HG03469 (cell line): Measurements from ENCODE around the gene GSTA4.

ENCODE experiments used
- ATAC-seq: cut with Tn5 transposase; IDR thresholded peaks from one replicate; pipeline ENCODE4 v1.9.1; 2021; ENCODE audit warnings: mild to moderate bottlenecking, moderate library complexity, moderate number of reproducible peaks; ENCODE audit not compliant: unreplicated experiment

Gene GSTA4, protein sequence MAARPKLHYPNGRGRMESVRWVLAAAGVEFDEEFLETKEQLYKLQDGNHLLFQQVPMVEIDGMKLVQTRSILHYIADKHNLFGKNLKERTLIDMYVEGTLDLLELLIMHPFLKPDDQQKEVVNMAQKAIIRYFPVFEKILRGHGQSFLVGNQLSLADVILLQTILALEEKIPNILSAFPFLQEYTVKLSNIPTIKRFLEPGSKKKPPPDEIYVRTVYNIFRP

DNA sequence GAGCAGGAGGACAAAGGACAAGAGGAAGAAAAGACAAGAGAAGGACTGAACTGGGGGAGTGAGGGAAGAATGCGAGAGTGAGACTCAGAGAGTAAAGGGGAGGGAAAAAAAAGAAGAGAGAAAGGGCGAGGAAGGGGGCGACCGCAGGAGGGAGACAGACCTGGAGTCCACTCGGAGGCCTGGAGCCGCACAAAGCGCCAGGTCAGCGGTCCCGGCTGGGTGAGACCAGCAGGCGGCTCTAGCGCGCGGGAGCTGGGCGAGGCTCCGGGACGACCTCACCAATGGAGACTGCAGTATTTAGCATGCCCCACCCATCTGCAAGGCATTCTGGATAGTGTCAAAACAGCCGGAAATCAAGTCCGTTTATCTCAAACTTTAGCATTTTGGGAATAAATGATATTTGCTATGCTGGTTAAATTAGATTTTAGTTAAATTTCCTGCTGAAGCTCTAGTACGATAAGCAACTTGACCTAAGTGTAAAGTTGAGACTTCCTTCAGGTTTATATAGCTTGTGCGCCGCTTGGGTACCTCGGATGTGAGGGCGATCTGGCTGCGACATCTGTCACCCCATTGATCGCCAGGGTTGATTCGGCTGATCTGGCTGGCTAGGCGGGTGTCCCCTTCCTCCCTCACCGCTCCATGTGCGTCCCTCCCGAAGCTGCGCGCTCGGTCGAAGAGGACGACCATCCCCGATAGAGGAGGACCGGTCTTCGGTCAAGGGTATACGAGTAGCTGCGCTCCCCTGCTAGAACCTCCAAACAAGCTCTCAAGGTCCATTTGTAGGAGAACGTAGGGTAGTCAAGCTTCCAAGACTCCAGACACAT is at the start of gene GSTA4:
GSTA4 (minus strand) TSS at position 196 of the 824 bp plus-strand sequence. CDS start 1,041 bp downstream, outside the sequence.
- peak; percentile 88 for ATAC-seq

DNA sequence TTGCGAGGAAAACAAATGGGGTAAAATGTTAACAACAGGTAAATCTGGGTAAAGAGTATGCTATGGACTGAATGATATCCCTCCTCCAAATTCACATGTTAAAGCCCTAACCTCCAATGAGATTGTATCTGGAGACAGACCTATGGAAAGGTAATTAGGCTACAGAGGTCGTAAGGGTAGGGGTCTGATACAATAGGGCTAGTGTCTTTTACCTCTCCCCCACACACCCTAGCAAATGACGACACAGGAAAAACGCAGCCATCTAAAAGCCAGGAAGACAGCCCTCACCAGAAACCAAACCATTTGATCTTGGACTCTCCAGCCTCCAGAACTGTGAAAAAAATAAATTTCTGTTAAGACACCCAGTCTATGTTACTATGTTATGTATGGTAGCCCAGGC is 49.5 kb upstream of the GSTA4 start:
- no peak for ATAC-seq

DNA sequence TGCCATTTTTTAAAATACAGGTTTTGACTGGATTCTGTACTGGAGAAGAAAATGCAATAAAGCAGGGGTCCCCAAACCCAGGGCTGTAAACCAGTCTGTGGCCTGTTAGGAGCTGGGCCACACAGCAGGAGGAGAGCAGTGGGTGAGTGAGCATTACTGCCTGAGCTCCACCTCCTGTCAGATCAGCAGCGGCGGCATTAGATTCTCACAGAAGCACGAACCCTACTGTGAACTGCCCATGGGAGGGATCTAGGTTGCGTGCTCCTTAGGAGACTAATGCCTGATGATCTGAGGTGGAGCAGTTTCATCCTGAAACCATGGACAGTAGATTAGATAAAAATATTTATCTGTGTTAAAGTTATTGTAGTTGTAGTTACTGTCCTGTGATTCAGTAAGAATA is 49.0 kb upstream of the GSTA4 start:
- ATAC-seq = no peak

DNA sequence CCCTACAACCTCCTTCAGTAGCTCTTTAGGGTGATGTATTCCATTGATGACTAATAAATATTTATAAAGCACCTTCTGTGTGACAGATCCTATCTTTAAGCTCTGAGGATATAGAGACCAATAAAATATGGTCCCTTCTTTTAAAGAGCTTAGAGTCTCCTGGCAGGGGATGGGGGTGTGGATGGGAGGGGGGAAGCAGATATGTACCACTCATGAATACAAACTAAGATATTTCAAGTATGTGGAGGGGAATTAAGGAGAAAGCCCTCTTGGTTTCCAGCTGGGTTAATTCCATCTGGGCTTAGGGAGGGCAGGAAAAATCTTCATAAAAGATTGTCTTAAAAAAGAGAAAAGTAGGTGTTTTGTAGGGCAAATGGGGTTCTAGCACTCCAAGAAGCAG is 48.5 kb upstream of the GSTA4 start:
- no peak for ATAC-seq

DNA sequence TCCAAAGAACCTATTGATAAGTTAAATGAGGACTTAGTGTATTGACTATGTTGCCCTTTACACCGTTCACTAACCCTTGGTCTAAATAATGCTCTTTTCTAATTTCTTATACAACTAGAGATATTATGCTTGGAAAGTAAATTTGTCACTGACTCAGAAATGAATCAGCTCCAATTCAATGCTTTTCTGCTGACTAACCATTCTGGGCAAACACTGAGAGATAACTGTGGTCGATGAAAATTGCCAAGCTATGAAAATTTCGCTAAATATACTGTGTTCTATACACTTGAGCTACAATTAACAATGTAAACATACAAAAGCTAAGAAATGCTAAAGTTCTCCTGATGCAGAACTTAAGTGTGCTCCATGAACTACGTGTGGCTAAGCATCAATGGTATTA is 47.0 kb upstream of the GSTA4 start:
- ATAC-seq = no peak

DNA sequence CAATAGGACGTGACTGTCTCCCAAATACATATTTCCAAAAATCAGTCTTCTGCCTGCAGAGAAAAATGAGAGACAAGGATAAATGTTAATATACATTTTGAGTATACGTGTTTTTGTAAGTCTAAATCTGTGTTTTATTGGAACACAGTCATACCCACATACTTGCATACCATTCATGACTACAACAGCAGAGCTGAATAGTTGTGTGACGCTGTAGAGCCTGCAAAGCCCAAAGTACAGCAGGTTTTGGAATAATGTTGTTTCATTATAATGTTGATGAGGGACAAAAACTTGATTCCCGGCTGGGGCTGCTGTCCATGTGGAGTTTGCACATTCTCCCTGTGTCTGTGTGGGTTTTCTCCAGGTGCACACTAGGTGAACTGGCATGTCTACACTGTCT is 46.3 kb upstream of the GSTA4 start:
- no peak for ATAC-seq

DNA sequence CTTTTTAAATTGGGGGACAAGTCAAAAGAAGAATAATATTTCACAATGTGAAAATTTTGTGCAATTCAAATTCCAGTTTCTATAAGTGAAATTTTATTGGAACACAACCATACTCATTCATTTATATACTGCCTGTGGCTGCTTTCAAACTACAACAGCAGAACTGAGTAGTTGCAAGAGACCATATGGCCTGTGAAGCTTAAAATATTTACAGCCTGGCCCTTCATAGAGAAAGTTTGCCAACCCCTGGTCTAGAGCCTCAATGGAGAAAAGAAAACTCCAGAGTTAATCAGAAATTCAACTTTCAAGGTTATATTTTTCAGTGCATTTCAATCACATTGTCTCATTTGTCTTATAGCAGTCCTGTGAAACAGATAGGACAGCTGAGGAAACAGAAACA is 43.5 kb upstream of the GSTA4 start:
- no peak for ATAC-seq

DNA sequence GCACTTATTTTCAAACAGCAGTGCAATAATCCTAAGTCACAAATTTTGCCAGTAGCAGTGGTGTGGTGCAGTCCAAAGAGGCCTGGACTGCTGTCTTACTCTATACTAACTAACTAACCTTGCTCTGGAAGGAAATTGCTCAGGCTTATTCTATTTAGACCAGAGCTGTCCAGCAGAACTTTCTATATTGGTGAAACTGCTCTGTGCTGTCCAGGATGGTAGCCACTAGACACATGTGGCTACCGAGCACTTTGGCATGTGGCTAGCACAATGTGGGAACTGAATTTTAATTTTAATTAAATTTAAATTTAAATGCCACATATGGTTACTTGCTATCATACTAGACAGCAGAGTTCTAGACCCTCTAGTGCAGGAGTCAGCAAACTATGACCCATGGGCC is 43.1 kb upstream of the GSTA4 start:
- ATAC-seq = no peak

DNA sequence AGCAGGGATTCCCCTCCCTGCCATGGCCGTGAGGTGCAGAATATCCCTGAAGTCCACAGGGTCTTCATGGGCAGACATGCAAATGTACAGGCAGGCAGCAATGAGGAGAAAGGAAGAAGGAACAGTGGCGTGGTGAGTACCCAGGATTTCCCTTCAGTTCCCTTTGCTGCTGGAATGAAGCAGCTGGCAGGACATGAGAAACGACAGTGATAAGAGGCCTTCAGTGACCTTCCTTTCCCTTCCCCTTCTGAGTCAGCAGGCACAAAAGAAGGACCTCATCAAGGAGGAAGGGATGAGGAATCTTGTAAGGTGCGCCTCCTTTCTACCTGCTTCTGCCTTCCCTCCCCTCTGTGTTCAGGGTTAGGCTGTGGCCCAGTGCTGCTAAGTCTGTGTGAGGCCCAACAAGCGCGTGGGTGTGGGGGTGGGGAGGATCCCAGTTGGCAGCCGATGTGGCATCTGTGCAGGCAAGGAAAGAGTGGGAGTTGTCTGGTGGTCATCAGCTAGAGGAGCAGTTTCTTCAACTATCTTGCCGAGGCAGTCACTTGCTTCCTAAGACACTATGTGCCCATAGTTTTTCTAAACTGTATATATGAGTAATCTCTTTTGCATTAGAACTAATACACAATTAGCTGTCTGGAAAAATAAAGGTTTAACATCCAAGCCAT is 40.6 kb upstream of the GSTA4 start:
- ATAC-seq = no peak

DNA sequence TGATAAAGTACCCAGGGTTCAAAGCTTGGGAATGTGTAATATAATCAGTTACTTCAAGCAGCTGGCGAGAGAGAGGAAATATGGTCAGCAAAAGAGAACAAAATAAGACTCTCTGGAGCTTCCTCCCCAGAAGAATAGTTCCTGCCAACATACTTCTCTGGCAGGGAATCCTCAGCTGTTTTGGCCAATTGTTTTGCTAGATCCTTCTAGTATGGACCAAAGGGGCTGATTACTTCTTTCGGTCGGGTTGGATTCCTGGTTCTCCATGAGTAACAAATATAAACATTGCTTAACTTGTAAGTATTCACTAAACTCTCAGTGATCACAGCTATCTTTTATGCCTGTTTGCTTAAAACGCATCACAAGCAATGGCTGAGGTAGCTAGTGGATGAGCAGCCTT is 38.7 kb upstream of the GSTA4 start:
- ATAC-seq = no peak

DNA sequence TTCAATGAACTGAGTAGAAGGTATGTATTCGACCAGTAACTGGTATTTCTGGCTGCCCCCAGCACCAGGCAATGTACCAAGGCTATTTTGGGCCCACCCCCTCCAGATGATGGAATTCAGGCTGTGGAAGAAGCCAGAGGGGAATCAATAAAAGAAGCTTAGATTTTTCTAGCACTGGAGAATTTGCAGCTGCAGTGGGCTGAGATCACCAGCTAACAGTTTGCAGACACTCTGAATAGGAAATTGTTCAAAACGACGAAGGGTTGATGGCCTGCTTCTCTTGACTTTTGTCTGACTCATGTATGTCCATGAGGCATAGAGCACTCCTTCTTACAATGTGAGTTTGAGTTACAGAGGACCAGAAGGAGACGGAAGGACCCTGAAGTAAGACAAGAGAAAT is 37.8 kb upstream of the GSTA4 start:
- no peak for ATAC-seq

DNA sequence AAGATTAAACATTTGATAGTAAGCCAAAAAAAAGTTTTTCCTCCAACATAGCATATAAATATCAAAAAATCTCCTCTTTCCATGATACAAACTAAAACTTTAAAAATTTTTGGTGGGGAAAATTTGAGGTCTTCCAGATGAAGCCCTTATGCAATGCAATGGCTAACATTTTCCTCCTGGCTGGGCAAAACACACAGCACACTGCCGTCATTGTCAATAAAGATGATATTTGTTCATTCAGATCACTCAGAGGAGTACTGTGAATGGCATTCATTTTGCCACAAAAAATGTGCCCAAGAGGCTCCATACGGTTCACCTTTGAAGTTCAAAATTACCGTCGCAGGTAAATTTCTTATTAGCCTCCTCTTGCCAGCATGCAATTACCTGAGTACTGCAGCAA is 36.2 kb upstream of the GSTA4 start:
- ATAC-seq = no peak

DNA sequence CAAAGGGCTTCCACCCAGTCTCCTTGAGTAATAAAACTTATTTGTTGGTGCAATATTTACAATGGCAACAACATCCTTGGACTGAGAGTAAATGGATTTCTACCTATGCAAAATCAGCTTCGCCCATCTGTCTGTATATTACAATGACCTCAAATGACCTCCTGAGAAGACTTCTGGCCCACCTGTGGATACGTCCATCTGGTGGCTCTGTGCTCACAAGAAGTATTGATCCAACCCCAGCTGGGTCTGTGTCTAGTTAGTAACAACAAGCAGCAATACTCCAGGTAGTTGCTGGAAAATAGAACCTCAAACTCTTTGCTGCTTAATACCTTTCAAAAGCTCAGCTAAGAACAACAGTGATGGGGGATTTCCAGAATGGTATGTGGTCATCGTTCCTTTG is 34.7 kb upstream of the GSTA4 start:
- ATAC-seq = no peak

DNA sequence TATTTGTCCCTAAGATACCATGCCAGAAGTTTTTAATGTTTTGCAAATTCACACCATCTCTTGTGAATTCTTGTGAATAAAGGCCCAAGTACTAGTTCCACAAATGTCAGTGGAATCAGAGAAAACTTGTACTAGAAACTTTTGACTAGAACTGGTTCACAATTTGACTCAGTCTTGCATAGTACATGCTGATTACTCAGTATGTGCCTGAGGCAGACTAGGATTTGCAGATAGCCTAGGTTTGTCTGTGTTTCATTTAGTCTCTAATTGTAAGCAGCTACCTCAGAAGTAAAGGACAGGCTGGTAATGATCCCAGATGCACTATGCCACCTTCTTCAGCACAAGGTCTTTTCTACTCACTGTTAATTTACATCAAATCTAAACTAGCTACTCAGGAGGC is 34.2 kb upstream of the GSTA4 start:
- no peak for ATAC-seq

DNA sequence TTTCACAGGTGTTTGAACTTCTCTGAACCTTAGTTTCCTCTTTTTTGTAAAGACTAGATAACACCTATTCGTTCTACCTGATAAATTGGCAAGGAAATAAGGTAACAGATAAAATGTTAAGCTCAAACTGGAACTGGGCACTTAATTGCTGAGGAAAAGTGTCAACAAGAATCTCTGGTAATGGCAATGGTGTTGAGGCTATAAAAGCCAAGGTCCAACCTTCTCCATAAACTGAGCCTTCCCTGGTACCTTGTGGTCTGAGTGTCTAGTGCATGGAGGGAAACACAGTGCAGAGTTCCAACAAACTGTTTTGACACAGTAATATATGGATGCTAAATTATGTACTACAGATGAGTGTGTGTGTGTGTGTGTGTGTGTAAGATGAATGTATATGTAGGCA is 33.4 kb upstream of the GSTA4 start:
- ATAC-seq = no peak

DNA sequence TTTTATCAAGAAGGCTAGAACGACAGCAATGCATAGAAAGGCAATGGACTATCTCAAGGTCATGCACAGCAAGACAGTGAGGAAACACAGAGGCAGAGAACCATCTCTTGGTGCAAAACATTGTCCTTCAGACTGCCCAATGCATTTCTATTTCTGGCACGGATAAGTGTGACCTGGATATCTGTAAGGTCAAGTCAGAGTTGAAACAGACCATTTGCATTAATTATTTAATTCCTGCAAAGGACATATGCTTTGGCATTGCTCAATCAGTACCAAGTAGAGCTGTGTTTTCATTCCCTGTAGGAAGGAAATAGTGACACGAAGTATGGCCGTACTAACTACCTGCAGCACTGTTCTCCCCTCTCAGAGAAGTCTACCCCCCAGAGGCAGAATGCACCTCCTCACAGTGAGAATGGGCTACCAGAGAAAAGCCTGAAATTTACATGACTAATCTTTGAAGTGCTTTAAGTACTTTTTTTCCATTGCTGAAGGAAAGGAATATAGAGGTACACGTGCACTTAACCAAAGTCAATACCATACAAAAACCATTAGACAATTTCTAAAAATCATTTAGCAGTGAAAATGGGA is 32.1 kb upstream of the GSTA4 start:
- ATAC-seq = no peak

DNA sequence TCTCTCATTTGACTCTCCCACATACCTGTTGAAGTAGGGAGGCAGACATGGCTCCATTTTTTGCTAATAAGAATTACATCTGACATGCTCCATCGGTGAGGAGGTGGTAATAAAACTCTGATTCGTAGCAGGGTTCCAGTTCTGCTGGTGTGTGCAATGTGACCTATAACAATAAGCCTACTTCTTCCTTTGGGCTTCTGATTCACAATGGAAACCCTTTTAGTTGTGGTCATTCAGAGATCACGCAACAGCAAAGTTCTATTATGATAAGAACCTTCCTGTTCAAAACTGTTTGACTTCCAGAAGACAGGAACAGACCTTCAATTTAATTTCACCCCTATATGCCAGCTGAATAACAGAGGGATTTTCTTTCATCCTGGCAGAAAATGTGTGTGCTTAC is 31.4 kb upstream of the GSTA4 start:
- no peak for ATAC-seq

DNA sequence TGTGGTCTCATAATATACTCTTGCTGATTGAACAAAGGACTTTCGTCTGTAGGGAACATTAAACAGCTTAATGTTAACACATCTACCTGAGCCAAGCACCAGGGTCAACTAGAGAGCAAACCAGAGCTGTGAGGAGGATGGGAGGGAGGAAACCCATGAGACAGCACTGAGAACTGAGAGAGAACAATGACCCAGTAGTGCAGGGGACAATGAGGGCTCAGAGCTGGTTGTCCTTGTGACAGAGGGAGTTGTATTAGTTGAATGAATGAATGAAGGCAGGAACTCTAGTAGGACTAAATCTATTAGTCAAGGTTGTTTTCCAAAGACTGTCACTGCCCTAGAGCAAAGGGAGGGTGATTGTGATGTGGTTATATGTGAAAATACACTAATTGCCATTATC is 28.2 kb upstream of the GSTA4 start:
- ATAC-seq = no peak

DNA sequence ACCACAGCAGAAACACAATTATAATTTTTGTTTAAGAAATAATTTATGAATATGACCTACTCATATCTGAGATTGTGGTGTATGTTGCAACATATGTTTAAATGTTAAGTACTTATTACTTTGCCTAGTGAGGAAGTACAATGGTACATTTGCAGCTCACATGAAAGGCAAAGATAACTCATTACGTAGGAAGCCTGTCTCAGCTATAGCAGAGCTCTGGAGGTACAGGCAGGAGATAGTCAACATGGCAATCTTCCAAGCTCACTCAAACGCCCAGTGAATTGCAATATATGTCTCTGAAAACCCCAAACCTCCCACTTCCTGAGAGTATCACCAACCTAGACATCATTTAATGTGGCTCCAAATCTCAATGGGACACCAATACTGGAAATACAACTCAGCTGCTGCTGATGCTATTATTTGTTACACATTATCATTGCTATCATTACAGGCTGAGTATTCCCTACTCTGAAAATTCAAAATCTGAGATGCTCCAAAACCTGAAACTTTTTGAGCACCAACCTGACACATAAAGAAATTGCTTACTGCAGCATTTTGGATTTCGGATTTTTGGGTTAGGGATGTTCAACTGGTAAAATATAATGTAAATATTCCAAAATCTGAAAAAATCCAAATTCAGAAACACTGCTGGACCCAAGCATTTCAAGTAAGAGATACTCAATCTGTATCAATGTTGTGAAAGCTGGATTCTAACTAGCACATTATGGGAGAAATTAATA is 25.1 kb upstream of the GSTA4 start:
- no peak for ATAC-seq

DNA sequence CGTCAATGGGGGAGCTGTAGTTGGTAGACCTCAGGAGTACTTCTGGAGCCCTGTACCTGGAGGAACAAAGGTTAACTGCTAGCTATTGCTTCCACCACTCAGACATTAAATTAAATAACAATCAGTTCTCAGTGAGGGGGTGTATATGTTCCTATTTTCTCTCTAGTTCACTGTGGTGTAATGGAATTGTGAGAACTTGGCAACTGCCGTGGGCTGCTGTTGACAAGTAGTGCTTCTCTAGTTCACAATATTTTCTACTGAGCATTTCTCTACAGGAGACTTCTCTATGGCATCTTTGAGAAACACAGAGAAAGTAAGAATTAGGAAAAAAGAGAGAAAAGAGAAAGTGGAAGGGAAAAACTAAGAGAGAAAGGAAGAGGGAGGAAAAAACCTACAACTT is 23.4 kb upstream of the GSTA4 start:
- no peak for ATAC-seq

DNA sequence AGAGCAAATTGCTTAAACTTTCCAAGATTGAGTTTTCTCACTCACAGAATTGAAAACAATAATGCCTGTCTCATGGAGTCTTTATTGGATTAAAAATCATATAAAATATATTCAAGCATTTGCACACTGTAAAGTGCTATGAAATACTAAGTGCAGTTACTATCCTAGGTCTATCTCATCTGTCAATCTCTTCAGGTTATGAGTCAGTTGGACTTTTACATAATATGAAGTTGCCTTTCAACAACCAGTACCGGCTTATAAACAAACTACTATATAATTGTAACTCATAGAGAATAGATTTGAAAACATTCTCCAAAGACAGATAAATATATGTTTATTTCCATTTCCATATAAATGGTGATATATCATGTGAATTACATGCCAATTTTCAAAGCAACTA is 20.4 kb upstream of the GSTA4 start:
- no peak for ATAC-seq
